SK-N-SH (cell line): Measurements from ENCODE around the gene ARSJ. TPM values are rescaled to one million over a fixed set of nuclear protein-coding genes. Genes with fewer than 3 reads are reported as not detected.

Experiments used
- CTCF ChIA-PET: fragments of 300-600, 350-600 bp; formaldehyde crosslinking; extraction: SDS; loops from one replicate; lab custom pipeline; 2021; lab: Yijun Ruan, JAX
- POLR2A ChIA-PET: fragments of 350-600 bp; sonication (Branson Sonifier 250); formaldehyde crosslinking; extraction: SDS; loops from one replicate; lab custom pipeline; 2020; ENCODE audit warnings: antibody characterized with exemption, inconsistent platforms; lab: Yijun Ruan, JAX
- DNase-seq: peaks from one replicate; pipeline ENCODE4 v3.0.0; 2012
- H2AFZ ChIP-seq: fragments of 200-600 bp; sonication (generic); 2 replicates; pipeline ENCODE4 v1.8.1; 2016; ENCODE audit warnings: antibody characterized with exemption, mild to moderate bottlenecking, low read depth
- H3F3A ChIP-seq: fragments of 200-600 bp; sonication (generic); replicated peaks from 2 replicates; pipeline ENCODE3; 2016; ENCODE audit warnings: antibody characterized with exemption, mild to moderate bottlenecking; ENCODE audit not compliant: insufficient read depth
- H3K27ac ChIP-seq, 2 experiments: fragments of 200-500 bp in 1 of 2; fragments of 200-600 bp in 1 of 2; sonication (Bioruptor generic) in 1 of 2; sonication (generic), shearing (Covaris generic) in 1 of 2; 2 replicates each; pipeline versions ENCODE4 v1.5.1 to v1.6.1; 2014 to 2016; ENCODE audit warnings: low read depth in 2 of 2, inconsistent platforms in 1 of 2, low read length in 1 of 2, mild to moderate bottlenecking in 1 of 2, mixed read lengths in 1 of 2
- H3K27me3 ChIP-seq: fragments of 200-600 bp; sonication (generic), shearing (Covaris generic); 2 replicates; pipeline ENCODE4 v1.6.1; 2016; ENCODE audit warnings: mixed run types; ENCODE audit not compliant: insufficient read depth
- H3K36me3 ChIP-seq, 2 experiments: fragments of 200-500 bp in 1 of 2; fragments of 200-600 bp in 1 of 2; sonication (Bioruptor generic) in 1 of 2; sonication (generic) in 1 of 2; replicated peaks in 1 of 2; 2 replicates each; pipeline versions ENCODE3 to v1.5.1; 2014 to 2016; ENCODE audit warnings: low read length in 1 of 2, mild to moderate bottlenecking in 1 of 2; ENCODE audit not compliant: insufficient read depth in 2 of 2, control insufficient read depth in 1 of 2
- H3K4me1 ChIP-seq, 2 experiments: fragments of 200-500 bp in 1 of 2; fragments of 200-600 bp in 1 of 2; sonication (Bioruptor generic) in 1 of 2; sonication (generic), shearing (Covaris generic) in 1 of 2; 2 replicates each; pipeline versions ENCODE4 v1.5.1 to v1.6.1; 2014 to 2016; ENCODE audit warnings: low read depth in 1 of 2, low read length in 1 of 2, mixed run types in 1 of 2; ENCODE audit not compliant: insufficient read depth in 2 of 2, control insufficient read depth in 1 of 2
- H3K4me2 ChIP-seq: fragments of 200-600 bp; sonication (generic), shearing (Covaris generic); 2 replicates; pipeline ENCODE4 v1.6.1; 2017; ENCODE audit warnings: mixed run types
- H3K4me3 ChIP-seq, 2 experiments: fragments of 200-500 bp in 1 of 2; fragments of 200-600 bp in 1 of 2; sonication (Bioruptor generic) in 1 of 2; sonication (generic), shearing (Covaris generic) in 1 of 2; 2 replicates each; pipeline versions ENCODE4 v1.5.1 to v1.8.1; 2014 to 2016; ENCODE audit warnings: low read depth in 2 of 2, inconsistent platforms in 1 of 2, low read length in 1 of 2, mild to moderate bottlenecking in 1 of 2, mixed read lengths in 1 of 2, moderate library complexity in 1 of 2
- H3K79me2 ChIP-seq: fragments of 200-600 bp; sonication (generic); 2 replicates; pipeline ENCODE4 v1.8.1; 2017; ENCODE audit warnings: mild to moderate bottlenecking; ENCODE audit not compliant: insufficient read depth
- H3K9ac ChIP-seq: fragments of 200-600 bp; sonication (generic); 2 replicates; pipeline ENCODE4 v1.6.1; 2017; ENCODE audit warnings: mixed run types
- H3K9me2 ChIP-seq: fragments of 200-600 bp; sonication (generic); 2 replicates; pipeline ENCODE4 v1.6.1; 2017; ENCODE audit warnings: mixed run types
- H3K9me3 ChIP-seq: fragments of 200-600 bp; sonication (generic); 2 replicates; pipeline ENCODE4 v1.6.1; 2017; ENCODE audit warnings: mixed run types, mild to moderate bottlenecking, moderate library complexity
- H4K20me1 ChIP-seq: fragments of 200-600 bp; sonication (generic); 2 replicates; pipeline ENCODE4 v1.6.1; 2017; ENCODE audit warnings: mild to moderate bottlenecking, mixed run types; ENCODE audit not compliant: insufficient read depth
- CHD2 ChIP-seq: fragments of 150-350 bp; IDR thresholded peaks from 2 replicates; pipeline ENCODE4 v1.6.1; 2018; ENCODE audit warnings: low read length; ENCODE audit not compliant: partially characterized antibody
- EP300 ChIP-seq, 2 experiments: IDR thresholded peaks; 2 replicates each; pipeline versions ENCODE4 v1.4.0 to v1.6.1; 2012; ENCODE audit warnings: borderline replicate concordance in 1 of 2, low read depth in 1 of 2, low read length in 1 of 2
- FOSL2 ChIP-seq: IDR thresholded peaks from 2 replicates; pipeline ENCODE4 v1.4.0; 2012; ENCODE audit warnings: low read depth, mild to moderate bottlenecking, moderate library complexity, borderline replicate concordance
- JUND ChIP-seq: IDR thresholded peaks from 2 replicates; pipeline ENCODE4 v1.4.0; 2012
- MEF2A ChIP-seq: IDR thresholded peaks from 2 replicates; pipeline ENCODE4 v1.4.0; 2012; ENCODE audit warnings: low read depth, borderline replicate concordance
- NFIC ChIP-seq: IDR thresholded peaks from 2 replicates; pipeline ENCODE4 v1.4.0; 2012; ENCODE audit warnings: borderline replicate concordance
- PBX3 ChIP-seq: IDR thresholded peaks from 2 replicates; pipeline ENCODE4; 2012
- POLR2AphosphoS5 ChIP-seq: IDR thresholded peaks from 2 replicates; pipeline ENCODE4 v1.6.1; 2012; ENCODE audit warnings: low read depth, low read length
- RFX5 ChIP-seq: IDR thresholded peaks from 2 replicates; pipeline ENCODE4 v1.6.1; 2012; ENCODE audit warnings: mild to moderate bottlenecking, improper control_type of control experiment, low read length
- RXRA ChIP-seq: IDR thresholded peaks from 2 replicates; pipeline ENCODE4 v1.4.0; 2012; ENCODE audit warnings: low read depth, mild to moderate bottlenecking, borderline replicate concordance
- SIN3A ChIP-seq: IDR thresholded peaks from 2 replicates; pipeline ENCODE4 v1.6.1; 2012; ENCODE audit warnings: low read depth, mild to moderate bottlenecking, low read length, moderate library complexity, borderline replicate concordance
- SMC3 ChIP-seq: IDR thresholded peaks from 2 replicates; pipeline ENCODE4 v1.6.1; 2012; ENCODE audit warnings: low read depth, low read length, improper control_type of control experiment
- TAF1 ChIP-seq: IDR thresholded peaks from 2 replicates; pipeline ENCODE4 v1.6.1; 2012; ENCODE audit warnings: low read depth, mild to moderate bottlenecking, low read length, moderate library complexity, borderline replicate concordance
- TCF12 ChIP-seq: IDR thresholded peaks from 2 replicates; pipeline ENCODE4 v1.4.0; 2012
- TEAD4 ChIP-seq: IDR thresholded peaks from 2 replicates; pipeline ENCODE4 v1.4.0; 2012; ENCODE audit warnings: mild to moderate bottlenecking, borderline replicate concordance; ENCODE audit not compliant: insufficient read depth
- WGBS: methylation state at CpG from one replicate; pipeline ENCODE4 v1.1.6; 2017; ENCODE audit warnings: low lambda C conversion rate; 5-methylcytosine and 5-hydroxymethylcytosine counted together
- polyA plus RNA-seq, 3 experiments: library from polyadenylated mRNA; depleted of rRNA; stranded (reverse); fragments of >200 nt; gene quantifications; 2 replicates each; pipeline ENCODE4 v1.2.3, GENCODE V29; 2012
- TF ChIP-seq, protein P1 (sequence below): fragments of 150-350 bp; IDR thresholded peaks from 2 replicates; pipeline ENCODE4 v1.6.1; 2016; ENCODE audit warnings: mild to moderate bottlenecking, low read depth, low read length
- TF ChIP-seq, protein P2 (sequence below): IDR thresholded peaks from 2 replicates; pipeline ENCODE4 v1.4.0; 2012; ENCODE audit warnings: low read depth, borderline replicate concordance
- TF ChIP-seq, protein P3 (sequence below): IDR thresholded peaks from 2 replicates; pipeline ENCODE4 v1.4.0; 2012; ENCODE audit warnings: low read depth, borderline replicate concordance
- TF ChIP-seq, protein P4 (sequence below): fragments of 150-350 bp; IDR thresholded peaks from 2 replicates; pipeline ENCODE4 v1.6.1; 2017; ENCODE audit warnings: antibody characterized with exemption, low read length, low read depth, borderline replicate concordance

ARSJ gene
- polyA plus RNA-seq, 1 of the 3 experiments (the other 2 are of a cell fraction) = 30.4 TPM

DNA sequence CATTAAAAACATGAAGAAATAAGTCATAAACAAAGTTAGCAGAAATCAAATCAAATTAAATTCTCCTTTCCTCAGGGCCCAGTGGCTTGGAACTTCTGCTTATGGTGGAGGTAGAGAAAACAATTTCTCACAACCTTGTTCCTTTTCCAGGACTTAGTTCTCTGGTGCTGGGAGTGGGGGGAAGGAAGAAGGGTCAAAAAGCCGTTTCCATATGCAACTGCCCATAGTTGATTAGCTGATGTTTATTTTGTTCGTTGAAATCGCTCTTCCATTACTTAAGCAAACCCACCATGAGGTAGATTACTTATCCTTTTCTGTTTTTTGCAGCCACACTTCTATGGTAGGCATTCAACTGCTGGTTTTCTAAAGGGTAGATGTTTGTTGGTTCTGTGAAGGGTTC lies 94.2 kb downstream of the ARSJ start:
- H3K4me1 ChIP-seq = peaks cover 0 to 8% of the 10 kb centered on the region in 2 experiments; a peak in 1 of 4 replicates
- TF ChIP-seq SMC3 (no peak), RFX5 (no peak), RXRA (no peak), TCF12 (no peak), TEAD4 (no peak), MEF2A (no peak), POLR2AphosphoS5 (no peak), PBX3 (no peak), NFIC (no peak), CHD2 (no peak), EP300 (IDR thresholded peaks at IDR 0.05; ENCODE audit: borderline replicate concordance in 1 of 2, low read depth in 1 of 2, low read length in 1 of 2) (no peak), SIN3A (no peak), FOSL2 (no peak), TAF1 (no peak), JUND (no peak)
- TF ChIP-seq, protein P1, sequence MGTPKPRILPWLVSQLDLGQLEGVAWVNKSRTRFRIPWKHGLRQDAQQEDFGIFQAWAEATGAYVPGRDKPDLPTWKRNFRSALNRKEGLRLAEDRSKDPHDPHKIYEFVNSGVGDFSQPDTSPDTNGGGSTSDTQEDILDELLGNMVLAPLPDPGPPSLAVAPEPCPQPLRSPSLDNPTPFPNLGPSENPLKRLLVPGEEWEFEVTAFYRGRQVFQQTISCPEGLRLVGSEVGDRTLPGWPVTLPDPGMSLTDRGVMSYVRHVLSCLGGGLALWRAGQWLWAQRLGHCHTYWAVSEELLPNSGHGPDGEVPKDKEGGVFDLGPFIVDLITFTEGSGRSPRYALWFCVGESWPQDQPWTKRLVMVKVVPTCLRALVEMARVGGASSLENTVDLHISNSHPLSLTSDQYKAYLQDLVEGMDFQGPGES = no peak
- TF ChIP-seq, protein P2, sequence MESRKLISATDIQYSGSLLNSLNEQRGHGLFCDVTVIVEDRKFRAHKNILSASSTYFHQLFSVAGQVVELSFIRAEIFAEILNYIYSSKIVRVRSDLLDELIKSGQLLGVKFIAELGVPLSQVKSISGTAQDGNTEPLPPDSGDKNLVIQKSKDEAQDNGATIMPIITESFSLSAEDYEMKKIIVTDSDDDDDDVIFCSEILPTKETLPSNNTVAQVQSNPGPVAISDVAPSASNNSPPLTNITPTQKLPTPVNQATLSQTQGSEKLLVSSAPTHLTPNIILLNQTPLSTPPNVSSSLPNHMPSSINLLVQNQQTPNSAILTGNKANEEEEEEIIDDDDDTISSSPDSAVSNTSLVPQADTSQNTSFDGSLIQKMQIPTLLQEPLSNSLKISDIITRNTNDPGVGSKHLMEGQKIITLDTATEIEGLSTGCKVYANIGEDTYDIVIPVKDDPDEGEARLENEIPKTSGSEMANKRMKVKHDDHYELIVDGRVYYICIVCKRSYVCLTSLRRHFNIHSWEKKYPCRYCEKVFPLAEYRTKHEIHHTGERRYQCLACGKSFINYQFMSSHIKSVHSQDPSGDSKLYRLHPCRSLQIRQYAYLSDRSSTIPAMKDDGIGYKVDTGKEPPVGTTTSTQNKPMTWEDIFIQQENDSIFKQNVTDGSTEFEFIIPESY = no peak
- TF ChIP-seq, protein P3, sequence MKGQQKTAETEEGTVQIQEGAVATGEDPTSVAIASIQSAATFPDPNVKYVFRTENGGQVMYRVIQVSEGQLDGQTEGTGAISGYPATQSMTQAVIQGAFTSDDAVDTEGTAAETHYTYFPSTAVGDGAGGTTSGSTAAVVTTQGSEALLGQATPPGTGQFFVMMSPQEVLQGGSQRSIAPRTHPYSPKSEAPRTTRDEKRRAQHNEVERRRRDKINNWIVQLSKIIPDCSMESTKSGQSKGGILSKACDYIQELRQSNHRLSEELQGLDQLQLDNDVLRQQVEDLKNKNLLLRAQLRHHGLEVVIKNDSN = no peak
- TF ChIP-seq, protein P4, sequence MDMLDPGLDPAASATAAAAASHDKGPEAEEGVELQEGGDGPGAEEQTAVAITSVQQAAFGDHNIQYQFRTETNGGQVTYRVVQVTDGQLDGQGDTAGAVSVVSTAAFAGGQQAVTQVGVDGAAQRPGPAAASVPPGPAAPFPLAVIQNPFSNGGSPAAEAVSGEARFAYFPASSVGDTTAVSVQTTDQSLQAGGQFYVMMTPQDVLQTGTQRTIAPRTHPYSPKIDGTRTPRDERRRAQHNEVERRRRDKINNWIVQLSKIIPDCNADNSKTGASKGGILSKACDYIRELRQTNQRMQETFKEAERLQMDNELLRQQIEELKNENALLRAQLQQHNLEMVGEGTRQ = no peak
- H3K4me3 ChIP-seq = no peak overlapping the region
- H3K36me3 ChIP-seq = no peaks in the 10 kb centered on the region
- no peak overlapping the region for H2AFZ ChIP-seq
- no peak overlapping the region for H3K9ac ChIP-seq
- H4K20me1 ChIP-seq = no peaks in the 10 kb centered on the region
- no peaks in the 10 kb centered on the region for H3K9me2 ChIP-seq
- CTCF ChIA-PET = no interaction called here
- no peak overlapping the region for H3K27ac ChIP-seq
- H3F3A ChIP-seq = peaks cover 16% of the 10 kb centered on the region
- no peak overlapping the region for H3K4me2 ChIP-seq
- POLR2A ChIA-PET = no interaction called here
- H3K79me2 ChIP-seq = no peaks in the 10 kb centered on the region
- DNase-seq = no peak
- H3K9me3 ChIP-seq = 0 out of 2 replicates have a peak, but pooled peaks cover 5% of the 10 kb centered on the region
- H3K27me3 ChIP-seq = no peaks in the 10 kb centered on the region
- WGBS = 70% methylated on average over 3 of the region's 3 CpGs
